ENCODE results near the gene NLRP3.
"Not testable (repeated sequence)": the region's sequence is repeated elsewhere in the genome, so short reads cannot be mapped to it uniquely, and the experiment has no call there.

Gene NLRP3

GRCh38 chr1:247459507-247459906, 43.5 kb downstream of the NLRP3 start:
- H3K27me3 ChIP-seq (ENCODE audit: control insufficient read depth in 1 of 2, insufficient read depth in 2 of 2, low read length in 2 of 2), result no peaks in the 10 kb centered on the region
- no peak overlapping the region for H3K9ac ChIP-seq (ENCODE audit: low read length)
- H3K4me1 ChIP-seq (ENCODE audit: insufficient read depth, low read length), result no peaks in the 10 kb centered on the region
- H3K27ac ChIP-seq (ENCODE audit: low read depth, low read length), result no peak overlapping the region
- no peaks in the 10 kb centered on the region for H3K9me3 ChIP-seq (ENCODE audit: low read length)
- no peak overlapping the region for H3K4me3 ChIP-seq (ENCODE audit: low read depth in 1 of 2, low read length in 2 of 2)
- H3K36me3 ChIP-seq (ENCODE audit: insufficient read depth, low read length), result no peaks in the 10 kb centered on the region

- no peak overlapping the region for H3K9ac ChIP-seq (ENCODE audit: low read length)
- no peaks in the 10 kb centered on the region for H3K4me1 ChIP-seq (ENCODE audit: insufficient read depth, low read length)
- H3K9me3 ChIP-seq (ENCODE audit: low read length), result no peaks in the 10 kb centered on the region
- no peaks in the 10 kb centered on the region for H3K36me3 ChIP-seq (ENCODE audit: insufficient read depth, low read length)
- no peaks in the 10 kb centered on the region for H3K27me3 ChIP-seq (ENCODE audit: control insufficient read depth in 1 of 2, insufficient read depth in 2 of 2, low read length in 2 of 2)
- H3K4me3 ChIP-seq (ENCODE audit: low read depth in 1 of 2, low read length in 2 of 2), result no peak overlapping the region
- no peak overlapping the region for H3K27ac ChIP-seq (ENCODE audit: low read depth, low read length)
Observed at GRCh38 chr1:247465796-247466195, 49.8 kb downstream of the NLRP3 start.

GRCh38 chr1:247467129-247467528, 51.2 kb downstream of the NLRP3 start:
- no peak overlapping the region for H3K4me3 ChIP-seq (ENCODE audit: low read depth in 1 of 2, low read length in 2 of 2)
- H3K36me3 ChIP-seq (ENCODE audit: insufficient read depth, low read length), result no peaks in the 10 kb centered on the region
- H3K9me3 ChIP-seq (ENCODE audit: low read length), result no peaks in the 10 kb centered on the region
- no peak overlapping the region for H3K9ac ChIP-seq (ENCODE audit: low read length)
- no peaks in the 10 kb centered on the region for H3K4me1 ChIP-seq (ENCODE audit: insufficient read depth, low read length)
- H3K27ac ChIP-seq (ENCODE audit: low read depth, low read length), result no peak overlapping the region
- H3K27me3 ChIP-seq (ENCODE audit: control insufficient read depth in 1 of 2, insufficient read depth in 2 of 2, low read length in 2 of 2), result no peaks in the 10 kb centered on the region

GRCh38 chr1:247468481-247469140, 52.6 kb downstream of the NLRP3 start:
- Histone ChIP-seq H3K4me1 (ENCODE audit: insufficient read depth, low read length) (no peaks in the 10 kb centered on the region), H3K9me3 (ENCODE audit: low read length) (no peaks in the 10 kb centered on the region), H3K27ac (ENCODE audit: low read depth, low read length) (no peak overlapping the region), H3K36me3 (ENCODE audit: insufficient read depth, low read length) (no peaks in the 10 kb centered on the region), H3K27me3 (ENCODE audit: control insufficient read depth in 1 of 2, insufficient read depth in 2 of 2, low read length in 2 of 2) (no peaks in the 10 kb centered on the region), H3K4me3 (ENCODE audit: low read depth in 1 of 2, low read length in 2 of 2) (no peak overlapping the region), H3K9ac (ENCODE audit: low read length) (no peak overlapping the region)

GRCh38 chr1:247469141-247469535, 53.2 kb downstream of the NLRP3 start:
- H3K9ac ChIP-seq (ENCODE audit: low read length), result no peak overlapping the region
- H3K36me3 ChIP-seq (ENCODE audit: insufficient read depth, low read length), result no peaks in the 10 kb centered on the region
- no peak overlapping the region for H3K4me3 ChIP-seq (ENCODE audit: low read depth in 1 of 2, low read length in 2 of 2)
- H3K4me1 ChIP-seq (ENCODE audit: insufficient read depth, low read length), result no peaks in the 10 kb centered on the region
- no peaks in the 10 kb centered on the region for H3K27me3 ChIP-seq (ENCODE audit: control insufficient read depth in 1 of 2, insufficient read depth in 2 of 2, low read length in 2 of 2)
- H3K9me3 ChIP-seq (ENCODE audit: low read length), result no peaks in the 10 kb centered on the region
- H3K27ac ChIP-seq (ENCODE audit: low read depth, low read length), result no peak overlapping the region

- H3K4me3 ChIP-seq (ENCODE audit: low read depth in 1 of 2, low read length in 2 of 2); H3K27ac ChIP-seq (ENCODE audit: low read depth, low read length); H3K36me3 ChIP-seq (ENCODE audit: insufficient read depth, low read length); H3K27me3 ChIP-seq (ENCODE audit: control insufficient read depth in 1 of 2, insufficient read depth in 2 of 2, low read length in 2 of 2); H3K9ac ChIP-seq (ENCODE audit: low read length); H3K9me3 ChIP-seq (ENCODE audit: low read length); H3K4me1 ChIP-seq (ENCODE audit: insufficient read depth, low read length): not testable (repeated sequence)
Observed at GRCh38 chr1:247470942-247471429, 55.0 kb downstream of the NLRP3 start.

GRCh38 chr1:247471445-247472016, 55.6 kb downstream of the NLRP3 start:
- H3K27me3 ChIP-seq (ENCODE audit: control insufficient read depth in 1 of 2, insufficient read depth in 2 of 2, low read length in 2 of 2), result no peaks in the 10 kb centered on the region
- H3K27ac ChIP-seq (ENCODE audit: low read depth, low read length), result no peak overlapping the region
- no peaks in the 10 kb centered on the region for H3K9me3 ChIP-seq (ENCODE audit: low read length)
- H3K4me3 ChIP-seq (ENCODE audit: low read depth in 1 of 2, low read length in 2 of 2), result no peak overlapping the region
- H3K4me1 ChIP-seq (ENCODE audit: insufficient read depth, low read length), result no peaks in the 10 kb centered on the region
- no peak overlapping the region for H3K9ac ChIP-seq (ENCODE audit: low read length)
- H3K36me3 ChIP-seq (ENCODE audit: insufficient read depth, low read length), result no peaks in the 10 kb centered on the region

- Histone ChIP-seq H3K4me1 (ENCODE audit: insufficient read depth, low read length) (no peaks in the 10 kb centered on the region), H3K27ac (ENCODE audit: low read depth, low read length) (no peak overlapping the region), H3K4me3 (ENCODE audit: low read depth in 1 of 2, low read length in 2 of 2) (no peak overlapping the region), H3K9ac (ENCODE audit: low read length) (no peak overlapping the region), H3K36me3 (ENCODE audit: insufficient read depth, low read length) (no peaks in the 10 kb centered on the region), H3K27me3 (ENCODE audit: control insufficient read depth in 1 of 2, insufficient read depth in 2 of 2, low read length in 2 of 2) (no peaks in the 10 kb centered on the region), H3K9me3 (ENCODE audit: low read length) (no peaks in the 10 kb centered on the region)
Observed at GRCh38 chr1:247472035-247472434, 56.1 kb downstream of the NLRP3 start.

- no peak overlapping the region for H3K4me3 ChIP-seq (ENCODE audit: low read depth in 1 of 2, low read length in 2 of 2)
- H3K9me3 ChIP-seq (ENCODE audit: low read length), result no peaks in the 10 kb centered on the region
- H3K27ac ChIP-seq (ENCODE audit: low read depth, low read length), result no peak overlapping the region
- no peaks in the 10 kb centered on the region for H3K4me1 ChIP-seq (ENCODE audit: insufficient read depth, low read length)
- no peaks in the 10 kb centered on the region for H3K27me3 ChIP-seq (ENCODE audit: control insufficient read depth in 1 of 2, insufficient read depth in 2 of 2, low read length in 2 of 2)
- H3K36me3 ChIP-seq (ENCODE audit: insufficient read depth, low read length), result no peaks in the 10 kb centered on the region
- no peak overlapping the region for H3K9ac ChIP-seq (ENCODE audit: low read length)
Observed at GRCh38 chr1:247474367-247474766, 58.4 kb downstream of the NLRP3 start.

GRCh38 chr1:247475793-247476192, 59.8 kb downstream of the NLRP3 start:
- no peak overlapping the region for H3K27ac ChIP-seq (ENCODE audit: low read depth, low read length)
- no peaks in the 10 kb centered on the region for H3K27me3 ChIP-seq (ENCODE audit: control insufficient read depth in 1 of 2, insufficient read depth in 2 of 2, low read length in 2 of 2)
- H3K4me3 ChIP-seq (ENCODE audit: low read depth in 1 of 2, low read length in 2 of 2), result no peak overlapping the region
- no peak overlapping the region for H3K9ac ChIP-seq (ENCODE audit: low read length)
- H3K36me3 ChIP-seq (ENCODE audit: insufficient read depth, low read length), result no peaks in the 10 kb centered on the region
- no peaks in the 10 kb centered on the region for H3K9me3 ChIP-seq (ENCODE audit: low read length)
- H3K4me1 ChIP-seq (ENCODE audit: insufficient read depth, low read length), result no peaks in the 10 kb centered on the region

- H3K27ac ChIP-seq (ENCODE audit: low read depth, low read length); H3K27me3 ChIP-seq (ENCODE audit: control insufficient read depth in 1 of 2, insufficient read depth in 2 of 2, low read length in 2 of 2); H3K4me1 ChIP-seq (ENCODE audit: insufficient read depth, low read length); H3K36me3 ChIP-seq (ENCODE audit: insufficient read depth, low read length); H3K9me3 ChIP-seq (ENCODE audit: low read length); H3K9ac ChIP-seq (ENCODE audit: low read length); H3K4me3 ChIP-seq (ENCODE audit: low read depth in 1 of 2, low read length in 2 of 2): not testable (repeated sequence)
Observed at GRCh38 chr1:247476328-247477058, 60.5 kb downstream of the NLRP3 start.

Measured in muscle layer of colon (tissue), 2 donors.